ENCODE measurements around the gene PCBP3. TPM values are rescaled to one million over a fixed set of nuclear protein-coding genes. Genes with fewer than 3 reads are reported as not detected.

The PCBP3 gene
- total RNA-seq, 1 donor from 2014 or later = 2.5 TPM

- Mint-ChIP-seq H3K27ac (ENCODE audit: unreplicated experiment) (no peak overlapping the region), H3K9me3 (ENCODE audit: unreplicated experiment) (no peaks in the 10 kb centered on the region), H3K27me3 (ENCODE audit: unreplicated experiment) (peaks cover 10% of the 10 kb centered on the region), H3K36me3 (ENCODE audit: low read depth, unreplicated experiment) (peaks cover 11% of the 10 kb centered on the region), H3K4me1 (ENCODE audit: unreplicated experiment) (peaks cover 9% of the 10 kb centered on the region), H3K4me3 (ENCODE audit: unreplicated experiment) (no peak overlapping the region)
- TF ChIP-seq CTCF (IDR thresholded peaks at IDR 0.05; ENCODE audit: unreplicated experiment) = no peak
- DNase-seq (ENCODE audit: low spot score) = no peak
Measured at GRCh38 chr21:45980697-45981096, 337.2 kb downstream of the PCBP3 start.

GRCh38 chr21:45981151-45982091 lies 337.9 kb downstream of the PCBP3 start, which contains the start of gene COL6A1:
Gene COL6A1, plus strand, starts transcription at chr21:45981770. Its CDS starts 81 bp downstream, at chr21:45981851.
- TF ChIP-seq CTCF (IDR thresholded peaks at IDR 0.05; ENCODE audit: unreplicated experiment) = no peak
- no peaks in the 10 kb centered on the region for H3K9me3 Mint-ChIP-seq (ENCODE audit: unreplicated experiment)
- DNase-seq (ENCODE audit: low spot score) = peak; percentile 74
- H3K36me3 Mint-ChIP-seq (ENCODE audit: low read depth, unreplicated experiment) = peaks cover 11% of the 10 kb centered on the region
- H3K27ac Mint-ChIP-seq (ENCODE audit: unreplicated experiment) = no peak within 1 kb of the TSS
- H3K4me3 Mint-ChIP-seq (ENCODE audit: unreplicated experiment) = peak within 1 kb of the TSS; percentile 51
- peaks cover 10% of the 10 kb centered on the region for H3K27me3 Mint-ChIP-seq (ENCODE audit: unreplicated experiment)
- peaks cover 4% of the 10 kb centered on the region for H3K4me1 Mint-ChIP-seq (ENCODE audit: unreplicated experiment)

GRCh38 chr21:45982092-45982757 lies 338.7 kb downstream of the PCBP3 start:
- H3K4me3 Mint-ChIP-seq (ENCODE audit: unreplicated experiment) = peak overlapping the region; percentile 51
- peak; percentile 34 for DNase-seq (ENCODE audit: low spot score)
- no peak for TF ChIP-seq CTCF (IDR thresholded peaks at IDR 0.05; ENCODE audit: unreplicated experiment)
- no peak overlapping the region for H3K27ac Mint-ChIP-seq (ENCODE audit: unreplicated experiment)
- H3K36me3 Mint-ChIP-seq (ENCODE audit: low read depth, unreplicated experiment) = peaks cover 11% of the 10 kb centered on the region
- peaks cover 11% of the 10 kb centered on the region for H3K27me3 Mint-ChIP-seq (ENCODE audit: unreplicated experiment)
- peaks cover 4% of the 10 kb centered on the region for H3K4me1 Mint-ChIP-seq (ENCODE audit: unreplicated experiment)
- H3K9me3 Mint-ChIP-seq (ENCODE audit: unreplicated experiment) = no peaks in the 10 kb centered on the region

- Mint-ChIP-seq H3K36me3 (ENCODE audit: low read depth, unreplicated experiment) (peaks cover 11% of the 10 kb centered on the region), H3K27me3 (ENCODE audit: unreplicated experiment) (peaks cover 12% of the 10 kb centered on the region), H3K4me1 (ENCODE audit: unreplicated experiment) (peaks cover 4% of the 10 kb centered on the region), H3K27ac (ENCODE audit: unreplicated experiment) (no peak overlapping the region), H3K9me3 (ENCODE audit: unreplicated experiment) (no peaks in the 10 kb centered on the region), H3K4me3 (ENCODE audit: unreplicated experiment) (no peak overlapping the region)
- no peak for TF ChIP-seq CTCF (IDR thresholded peaks at IDR 0.05; ENCODE audit: unreplicated experiment)
- DNase-seq (ENCODE audit: low spot score) = peak; percentile 15
Measured at GRCh38 chr21:45982758-45983648, 339.5 kb downstream of the PCBP3 start.
